T-helper 1 cell treated with Interleukin-12 subunit alpha and Interleukin-12 subunit beta and Interleukin-4 antibody, amounts not matched to agents 30 μg/mL and 1 μg/mL, for 36 hours (primary cell): Measurements from ENCODE around the gene PPM1D.
A peak's percentile ranks its signal among the peaks of the same experiment; 100 is the strongest.
"Not testable (repeated sequence)": the region's sequence is repeated elsewhere in the genome, so short reads cannot be mapped to it uniquely, and the experiment has no call there.

ENCODE experiments used
- H3K27ac Mint-ChIP-seq: one replicate; pipeline ENCODE4 v1.8.0; 2021; ENCODE audit warnings: mild to moderate bottlenecking, mixed read lengths
- H3K27me3 Mint-ChIP-seq: one replicate; pipeline ENCODE4 v1.8.0; 2021; ENCODE audit warnings: low read depth, mixed read lengths
- H3K36me3 Mint-ChIP-seq: one replicate; pipeline ENCODE4 v1.8.0; 2021; ENCODE audit warnings: low read depth, mixed read lengths
- H3K4me1 Mint-ChIP-seq: one replicate; pipeline ENCODE4 v1.8.0; 2021; ENCODE audit warnings: low read depth, mixed read lengths
- H3K4me3 Mint-ChIP-seq: one replicate; pipeline ENCODE4 v1.8.0; 2021; ENCODE audit warnings: mild to moderate bottlenecking, moderate library complexity, mixed read lengths
- H3K9me3 Mint-ChIP-seq: one replicate; pipeline ENCODE4 v1.8.0; 2021; ENCODE audit warnings: mixed read lengths

The PPM1D gene

GRCh38 chr17:60652454-60653247 is 52.7 kb downstream of the PPM1D start:
- H3K36me3 Mint-ChIP-seq, result peaks cover 21% of the 10 kb centered on the region
- H3K27me3 Mint-ChIP-seq, result no peaks in the 10 kb centered on the region
- peaks cover 12% of the 10 kb centered on the region for H3K4me1 Mint-ChIP-seq
- no peak overlapping the region for H3K27ac Mint-ChIP-seq
- H3K4me3 Mint-ChIP-seq, result no peak overlapping the region
- H3K9me3 Mint-ChIP-seq, result no peaks in the 10 kb centered on the region

DNA sequence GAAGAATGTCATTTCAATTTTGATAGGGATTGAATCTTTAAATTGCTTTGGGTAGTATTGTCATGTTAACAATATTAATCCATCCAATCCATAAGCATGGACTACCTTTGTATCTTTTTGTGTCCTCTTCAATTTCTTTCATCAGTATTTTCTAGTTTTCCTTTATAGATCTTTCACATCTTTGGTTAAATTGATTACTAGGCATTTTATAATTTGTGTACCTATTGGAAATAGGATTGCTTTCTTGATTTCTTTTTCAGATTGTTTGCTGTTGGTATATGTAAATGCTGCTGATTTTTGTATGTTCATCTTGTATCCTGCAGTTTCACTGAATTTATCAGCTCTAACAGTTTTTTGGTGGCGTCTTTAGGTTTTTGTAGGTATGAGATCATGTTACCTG is 53.6 kb downstream of the PPM1D start:
- Mint-ChIP-seq H3K27ac (no peak overlapping the region), H3K36me3 (peaks cover 21% of the 10 kb centered on the region), H3K27me3 (no peaks in the 10 kb centered on the region), H3K9me3 (no peaks in the 10 kb centered on the region), H3K4me1 (peaks cover 12% of the 10 kb centered on the region), H3K4me3 (no peak overlapping the region)

GRCh38 chr17:60656499-60656898 is 56.5 kb downstream of the PPM1D start:
- no peak overlapping the region for H3K27ac Mint-ChIP-seq
- H3K4me1 Mint-ChIP-seq, result peaks cover 17% of the 10 kb centered on the region
- no peak overlapping the region for H3K4me3 Mint-ChIP-seq
- peaks cover 8% of the 10 kb centered on the region for H3K36me3 Mint-ChIP-seq
- H3K9me3 Mint-ChIP-seq, result no peaks in the 10 kb centered on the region
- H3K27me3 Mint-ChIP-seq, result no peaks in the 10 kb centered on the region

GRCh38 chr17:60659156-60659555 is 59.2 kb downstream of the PPM1D start:
- H3K27ac Mint-ChIP-seq, result no peak overlapping the region
- H3K36me3 Mint-ChIP-seq, result peaks cover 13% of the 10 kb centered on the region
- H3K4me3 Mint-ChIP-seq, result no peak overlapping the region
- no peaks in the 10 kb centered on the region for H3K27me3 Mint-ChIP-seq
- peaks cover 6% of the 10 kb centered on the region for H3K4me1 Mint-ChIP-seq
- no peaks in the 10 kb centered on the region for H3K9me3 Mint-ChIP-seq

DNA sequence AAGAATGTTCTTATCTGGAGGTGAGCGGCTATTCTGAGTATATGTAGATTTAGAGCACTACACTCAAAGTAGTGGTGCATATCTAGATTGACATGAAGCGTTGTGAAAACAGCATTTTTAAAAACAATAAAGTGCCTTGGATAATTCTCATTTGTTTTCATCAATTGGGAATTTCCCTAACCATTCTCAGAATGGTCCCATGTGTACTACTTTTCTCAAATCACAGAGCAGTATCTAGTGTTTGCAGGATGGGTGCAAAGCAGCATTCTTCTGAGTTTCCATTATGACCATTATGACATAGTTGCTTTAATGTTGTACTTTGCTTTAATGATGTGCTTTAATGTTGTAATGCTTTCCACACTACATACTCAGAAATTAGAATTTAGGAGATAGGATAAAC is 61.5 kb downstream of the PPM1D start:
- H3K9me3 Mint-ChIP-seq, result no peaks in the 10 kb centered on the region
- no peaks in the 10 kb centered on the region for H3K27me3 Mint-ChIP-seq
- no peak overlapping the region for H3K4me3 Mint-ChIP-seq
- H3K36me3 Mint-ChIP-seq, result peaks cover 13% of the 10 kb centered on the region
- no peak overlapping the region for H3K27ac Mint-ChIP-seq
- peaks cover 6% of the 10 kb centered on the region for H3K4me1 Mint-ChIP-seq

DNA sequence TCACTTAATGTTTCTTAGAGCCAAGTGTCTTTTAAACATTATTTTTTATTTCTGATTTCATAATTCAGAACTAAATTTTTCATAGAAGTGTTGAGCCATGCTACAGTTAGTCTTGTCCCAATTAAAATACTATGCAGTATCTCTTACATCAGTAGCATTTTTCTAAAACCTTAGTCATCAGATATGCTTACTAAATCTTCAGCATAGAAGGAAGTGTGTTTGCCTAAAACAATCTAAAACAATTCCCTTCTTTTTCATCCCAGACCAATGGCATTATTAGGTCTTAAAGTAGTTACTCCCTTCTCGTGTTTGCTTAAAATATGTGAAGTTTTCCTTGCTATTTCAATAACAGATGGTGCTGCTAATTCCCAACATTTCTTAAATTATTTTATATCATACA is 64.0 kb downstream of the PPM1D start:
- H3K27ac Mint-ChIP-seq, result no peak overlapping the region
- peaks cover 10% of the 10 kb centered on the region for H3K36me3 Mint-ChIP-seq
- H3K27me3 Mint-ChIP-seq, result no peaks in the 10 kb centered on the region
- no peak overlapping the region for H3K4me3 Mint-ChIP-seq
- H3K9me3 Mint-ChIP-seq, result no peaks in the 10 kb centered on the region
- H3K4me1 Mint-ChIP-seq, result peaks cover 6% of the 10 kb centered on the region

- Mint-ChIP-seq H3K36me3 (peaks cover 8% of the 10 kb centered on the region), H3K4me3 (no peak overlapping the region), H3K9me3 (no peaks in the 10 kb centered on the region), H3K4me1 (peaks cover 6% of the 10 kb centered on the region), H3K27ac (no peak overlapping the region), H3K27me3 (no peaks in the 10 kb centered on the region)
These were observed 65.6 kb downstream of the PPM1D start for GRCh38 chr17:60665602-60666001.

DNA sequence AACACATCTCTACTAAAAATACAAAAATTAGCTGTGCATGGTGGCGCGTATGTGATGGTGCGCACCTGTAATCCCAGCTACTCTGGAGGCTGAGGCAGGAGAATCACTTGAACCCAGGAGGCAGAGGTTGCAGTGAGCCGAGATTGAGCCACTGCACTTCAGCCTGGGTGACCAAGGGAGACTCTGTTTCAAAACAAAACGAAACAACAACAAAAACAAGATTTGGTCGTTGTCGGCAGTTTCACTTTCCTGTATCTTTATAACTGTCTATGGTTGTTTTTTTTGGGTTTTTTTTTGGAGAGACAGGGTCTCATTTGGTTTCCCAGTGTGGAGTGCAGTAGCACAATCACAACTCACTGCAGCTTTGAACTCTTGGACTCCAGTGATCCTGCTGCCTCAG is 68.7 kb downstream of the PPM1D start:
- not testable (repeated sequence) for H3K36me3 Mint-ChIP-seq, H3K4me3 Mint-ChIP-seq, H3K4me1 Mint-ChIP-seq, H3K27me3 Mint-ChIP-seq, H3K9me3 Mint-ChIP-seq, H3K27ac Mint-ChIP-seq

GRCh38 chr17:60671482-60671881 is 71.5 kb downstream of the PPM1D start:
- H3K27me3 Mint-ChIP-seq, result no peaks in the 10 kb centered on the region
- no peak overlapping the region for H3K4me3 Mint-ChIP-seq
- peaks cover 3% of the 10 kb centered on the region for H3K9me3 Mint-ChIP-seq
- no peak overlapping the region for H3K27ac Mint-ChIP-seq
- H3K4me1 Mint-ChIP-seq, result no peaks in the 10 kb centered on the region
- no peaks in the 10 kb centered on the region for H3K36me3 Mint-ChIP-seq

GRCh38 chr17:60674637-60675036 is 74.6 kb downstream of the PPM1D start:
- H3K9me3 Mint-ChIP-seq, H3K4me3 Mint-ChIP-seq, H3K27ac Mint-ChIP-seq, H3K36me3 Mint-ChIP-seq, H3K27me3 Mint-ChIP-seq: not testable (repeated sequence)
- H3K4me1 Mint-ChIP-seq, result peaks cover 10% of the 10 kb centered on the region

DNA sequence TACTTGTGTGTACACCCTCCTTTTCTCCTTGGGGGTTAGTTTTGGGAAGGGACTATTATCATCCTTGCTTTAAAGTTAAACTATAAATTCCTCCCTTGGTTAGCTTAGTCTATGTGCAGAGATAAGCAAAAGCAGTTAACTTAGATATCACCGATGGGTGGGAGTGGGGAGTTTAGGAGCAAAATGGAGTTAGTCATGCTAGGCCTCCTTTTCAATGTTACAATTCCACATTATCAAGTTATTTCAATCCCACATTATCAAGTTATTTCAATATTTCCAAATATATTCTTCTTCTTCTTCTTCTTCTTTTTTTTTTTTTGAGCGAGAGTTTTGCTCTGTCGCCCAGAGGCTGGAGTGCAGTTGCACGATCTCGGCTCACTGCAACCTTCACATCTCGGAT is 76.0 kb downstream of the PPM1D start:
- no peaks in the 10 kb centered on the region for H3K27me3 Mint-ChIP-seq
- peaks cover 3% of the 10 kb centered on the region for H3K9me3 Mint-ChIP-seq
- H3K27ac Mint-ChIP-seq, result peak overlapping the region; percentile 20
- peak overlapping the region; percentile 44 for H3K4me3 Mint-ChIP-seq
- peaks cover 10% of the 10 kb centered on the region for H3K4me1 Mint-ChIP-seq
- H3K36me3 Mint-ChIP-seq, result no peaks in the 10 kb centered on the region

GRCh38 chr17:60676758-60677307 is 76.8 kb downstream of the PPM1D start:
- H3K27ac Mint-ChIP-seq, result peak overlapping the region; percentile 80
- H3K9me3 Mint-ChIP-seq, result peaks cover 3% of the 10 kb centered on the region
- no peaks in the 10 kb centered on the region for H3K27me3 Mint-ChIP-seq
- no peaks in the 10 kb centered on the region for H3K36me3 Mint-ChIP-seq
- H3K4me1 Mint-ChIP-seq, result peaks cover 10% of the 10 kb centered on the region
- peak overlapping the region; percentile 90 for H3K4me3 Mint-ChIP-seq

DNA sequence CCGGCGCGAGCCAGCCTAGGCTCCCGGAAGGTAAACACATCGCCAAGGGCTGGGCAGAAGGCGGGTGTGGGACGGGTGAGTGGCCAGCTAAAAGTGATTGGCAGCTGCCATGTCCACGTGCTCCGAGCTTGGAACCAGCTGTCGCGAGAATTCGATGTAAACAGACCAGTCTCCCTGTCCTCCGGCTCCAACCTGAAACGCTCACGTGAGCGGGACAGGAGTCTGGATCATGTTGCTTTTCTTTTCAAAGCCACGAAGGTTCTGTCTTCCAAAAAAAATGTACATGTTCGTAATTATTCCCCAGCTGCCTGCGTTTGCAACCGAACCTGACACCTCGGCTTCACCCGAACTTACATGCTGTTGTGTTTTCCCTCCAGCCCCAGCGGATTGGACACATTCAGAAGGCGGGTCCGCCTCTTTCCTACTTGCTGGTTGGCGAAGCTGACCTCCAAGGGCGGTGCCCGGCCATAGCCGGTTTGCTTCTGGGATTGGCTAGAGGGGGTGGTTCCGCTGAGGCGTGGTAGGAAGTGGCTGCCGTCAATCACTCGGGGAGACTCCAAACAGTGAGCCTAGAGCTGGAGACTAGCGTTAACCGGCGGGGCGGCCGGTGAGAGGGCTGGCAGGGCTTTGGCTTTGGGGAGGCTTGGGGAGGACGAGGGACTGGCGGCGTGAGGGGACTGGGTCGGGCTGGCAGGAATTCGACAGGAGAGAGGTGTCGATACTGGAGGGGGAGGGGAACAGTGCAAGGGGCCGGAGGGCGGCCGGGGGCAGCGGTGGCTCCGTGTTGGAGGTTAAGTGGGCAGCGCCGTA is 77.5 kb downstream of the PPM1D start, which contains the start of gene BCAS3:
TSS of gene BCAS3 (plus strand) at position 544 of the 810 bp plus-strand sequence.
- Mint-ChIP-seq H3K4me1 (peaks cover 10% of the 10 kb centered on the region), H3K9me3 (peaks cover 3% of the 10 kb centered on the region), H3K27ac (peak within 1 kb of the TSS; percentile 80), H3K4me3 (peak within 1 kb of the TSS; percentile 90), H3K27me3 (no peaks in the 10 kb centered on the region), H3K36me3 (no peaks in the 10 kb centered on the region)

GRCh38 chr17:60678118-60678444 is 78.1 kb downstream of the PPM1D start:
- Mint-ChIP-seq H3K27me3 (no peaks in the 10 kb centered on the region), H3K4me1 (peaks cover 10% of the 10 kb centered on the region), H3K36me3 (no peaks in the 10 kb centered on the region), H3K4me3 (peak overlapping the region; percentile 90), H3K9me3 (peaks cover 3% of the 10 kb centered on the region), H3K27ac (peak overlapping the region; percentile 80)

DNA sequence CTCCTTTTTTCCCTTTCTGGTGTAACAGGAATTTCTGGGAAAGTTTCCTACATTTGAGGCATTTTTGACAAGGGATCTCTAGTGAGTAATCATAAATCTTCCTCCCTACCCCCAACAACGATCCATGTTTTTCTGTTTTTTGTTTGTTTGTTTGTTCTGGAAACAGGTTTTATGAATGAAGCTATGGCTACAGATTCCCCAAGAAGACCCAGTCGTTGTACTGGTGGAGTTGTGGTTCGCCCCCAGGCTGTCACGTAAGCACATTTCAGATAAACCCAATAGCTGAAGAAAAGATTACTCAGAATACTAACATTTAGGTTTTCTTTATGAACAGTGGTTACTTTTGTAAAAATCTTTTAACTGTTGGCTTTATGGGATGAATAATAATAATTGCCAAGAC is 79.3 kb downstream of the PPM1D start:
- Mint-ChIP-seq H3K4me3 (peak overlapping the region; percentile 68), H3K36me3 (no peaks in the 10 kb centered on the region), H3K27ac (peak overlapping the region; percentile 55), H3K9me3 (peaks cover 3% of the 10 kb centered on the region), H3K27me3 (no peaks in the 10 kb centered on the region), H3K4me1 (peaks cover 10% of the 10 kb centered on the region)
